ENCODE measurements around the gene RRP8. TPM values are rescaled to one million over a fixed set of nuclear protein-coding genes. Genes with fewer than 3 reads are reported as not detected.

Gene RRP8
- total RNA-seq, 1 donor from 2014 or later: 14.6 TPM

- Mint-ChIP-seq H3K36me3 (ENCODE audit: low read depth, unreplicated experiment) (no peaks in the 10 kb centered on the region), H3K4me1 (ENCODE audit: unreplicated experiment) (peaks cover 5% of the 10 kb centered on the region), H3K9me3 (ENCODE audit: unreplicated experiment) (no peaks in the 10 kb centered on the region), H3K27me3 (ENCODE audit: unreplicated experiment) (no peaks in the 10 kb centered on the region), H3K4me3 (ENCODE audit: unreplicated experiment) (no peak overlapping the region), H3K27ac (ENCODE audit: unreplicated experiment) (no peak overlapping the region)
- no peak for TF ChIP-seq CTCF (IDR thresholded peaks at IDR 0.05; ENCODE audit: unreplicated experiment)
- no peak for DNase-seq (ENCODE audit: low spot score)
Measured at GRCh38 chr11:6648501-6648900, 45.1 kb upstream of the RRP8 start.

- Mint-ChIP-seq H3K4me3 (ENCODE audit: unreplicated experiment) (no peak overlapping the region), H3K4me1 (ENCODE audit: unreplicated experiment) (peaks cover 5% of the 10 kb centered on the region), H3K27ac (ENCODE audit: unreplicated experiment) (no peak overlapping the region), H3K36me3 (ENCODE audit: low read depth, unreplicated experiment) (no peaks in the 10 kb centered on the region), H3K27me3 (ENCODE audit: unreplicated experiment) (no peaks in the 10 kb centered on the region), H3K9me3 (ENCODE audit: unreplicated experiment) (no peaks in the 10 kb centered on the region)
- no peak for DNase-seq (ENCODE audit: low spot score)
- TF ChIP-seq CTCF (IDR thresholded peaks at IDR 0.05; ENCODE audit: unreplicated experiment): no peak
Measured at GRCh38 chr11:6647836-6648235, 44.4 kb upstream of the RRP8 start.

- no peak for DNase-seq (ENCODE audit: low spot score)
- Mint-ChIP-seq H3K4me1 (ENCODE audit: unreplicated experiment) (peaks cover 5% of the 10 kb centered on the region), H3K9me3 (ENCODE audit: unreplicated experiment) (no peaks in the 10 kb centered on the region), H3K4me3 (ENCODE audit: unreplicated experiment) (no peak overlapping the region), H3K27ac (ENCODE audit: unreplicated experiment) (no peak overlapping the region), H3K27me3 (ENCODE audit: unreplicated experiment) (no peaks in the 10 kb centered on the region), H3K36me3 (ENCODE audit: low read depth, unreplicated experiment) (no peaks in the 10 kb centered on the region)
- TF ChIP-seq CTCF (IDR thresholded peaks at IDR 0.05; ENCODE audit: unreplicated experiment): no peak
Measured at GRCh38 chr11:6646918-6647679, 43.7 kb upstream of the RRP8 start.

- H3K9me3 Mint-ChIP-seq (ENCODE audit: unreplicated experiment): no peaks in the 10 kb centered on the region
- no peak for TF ChIP-seq CTCF (IDR thresholded peaks at IDR 0.05; ENCODE audit: unreplicated experiment)
- H3K4me3 Mint-ChIP-seq (ENCODE audit: unreplicated experiment): no peak overlapping the region
- no peaks in the 10 kb centered on the region for H3K36me3 Mint-ChIP-seq (ENCODE audit: low read depth, unreplicated experiment)
- no peak for DNase-seq (ENCODE audit: low spot score)
- no peak overlapping the region for H3K27ac Mint-ChIP-seq (ENCODE audit: unreplicated experiment)
- H3K4me1 Mint-ChIP-seq (ENCODE audit: unreplicated experiment): peaks cover 5% of the 10 kb centered on the region
- H3K27me3 Mint-ChIP-seq (ENCODE audit: unreplicated experiment): no peaks in the 10 kb centered on the region
Measured at GRCh38 chr11:6646576-6646917, 43.1 kb upstream of the RRP8 start.

- Mint-ChIP-seq H3K9me3 (ENCODE audit: unreplicated experiment) (no peaks in the 10 kb centered on the region), H3K27me3 (ENCODE audit: unreplicated experiment) (no peaks in the 10 kb centered on the region), H3K27ac (ENCODE audit: unreplicated experiment) (no peak overlapping the region), H3K36me3 (ENCODE audit: low read depth, unreplicated experiment) (no peaks in the 10 kb centered on the region), H3K4me3 (ENCODE audit: unreplicated experiment) (peak overlapping the region; percentile 33), H3K4me1 (ENCODE audit: unreplicated experiment) (peaks cover 5% of the 10 kb centered on the region)
- TF ChIP-seq CTCF (IDR thresholded peaks at IDR 0.05; ENCODE audit: unreplicated experiment): no peak
- DNase-seq (ENCODE audit: low spot score): no peak
Measured at GRCh38 chr11:6646071-6646470, 42.7 kb upstream of the RRP8 start.
